Progenitor cell of endocrine pancreas (in vitro differentiated cells): ENCODE results near the gene CDH5. TPM values are rescaled to one million over a fixed set of nuclear protein-coding genes. Genes with fewer than 3 reads are reported as not detected.

Experiments used
- DNase-seq: peaks from one replicate; pipeline ENCODE4 v3.0.0; 2021; ENCODE audit warnings: low spot score; ENCODE audit not compliant: unreplicated experiment
- H3K27ac Mint-ChIP-seq: 2 replicates; pipeline ENCODE4 v1.8.0; 2021; ENCODE audit warnings: mild to moderate bottlenecking, moderate library complexity, mixed read lengths
- H3K27me3 Mint-ChIP-seq: 2 replicates; pipeline ENCODE4 v1.8.0; 2021; ENCODE audit warnings: mixed read lengths
- H3K36me3 Mint-ChIP-seq: 2 replicates; pipeline ENCODE4 v1.8.0; 2022; ENCODE audit warnings: mixed read lengths; ENCODE audit not compliant: insufficient read depth
- H3K4me1 Mint-ChIP-seq: 2 replicates; pipeline ENCODE4 v1.8.0; 2021; ENCODE audit warnings: low read depth, mixed read lengths
- H3K4me3 Mint-ChIP-seq: 2 replicates; pipeline ENCODE4 v1.8.0; 2021; ENCODE audit warnings: low read depth, mild to moderate bottlenecking, moderate library complexity, mixed read lengths
- H3K9me3 Mint-ChIP-seq: 2 replicates; pipeline ENCODE4 v1.8.0; 2021; ENCODE audit warnings: low read depth, mixed read lengths
- total RNA-seq: library from RNA; stranded (reverse); gene quantifications from 2 replicates; pipeline ENCODE4 v1.2.1, GENCODE V29; 2021
- TF ChIP-seq, protein P1 (sequence below): fragments of 200-600 bp; sonication (generic); IDR thresholded peaks from one replicate; pipeline ENCODE4 v1.5.0; 2021; ENCODE audit warnings: antibody characterized with exemption, mild to moderate bottlenecking; ENCODE audit not compliant: unreplicated experiment

Gene CDH5
- total RNA-seq, 1 donor from 2014 or later = 0.36 TPM

DNA sequence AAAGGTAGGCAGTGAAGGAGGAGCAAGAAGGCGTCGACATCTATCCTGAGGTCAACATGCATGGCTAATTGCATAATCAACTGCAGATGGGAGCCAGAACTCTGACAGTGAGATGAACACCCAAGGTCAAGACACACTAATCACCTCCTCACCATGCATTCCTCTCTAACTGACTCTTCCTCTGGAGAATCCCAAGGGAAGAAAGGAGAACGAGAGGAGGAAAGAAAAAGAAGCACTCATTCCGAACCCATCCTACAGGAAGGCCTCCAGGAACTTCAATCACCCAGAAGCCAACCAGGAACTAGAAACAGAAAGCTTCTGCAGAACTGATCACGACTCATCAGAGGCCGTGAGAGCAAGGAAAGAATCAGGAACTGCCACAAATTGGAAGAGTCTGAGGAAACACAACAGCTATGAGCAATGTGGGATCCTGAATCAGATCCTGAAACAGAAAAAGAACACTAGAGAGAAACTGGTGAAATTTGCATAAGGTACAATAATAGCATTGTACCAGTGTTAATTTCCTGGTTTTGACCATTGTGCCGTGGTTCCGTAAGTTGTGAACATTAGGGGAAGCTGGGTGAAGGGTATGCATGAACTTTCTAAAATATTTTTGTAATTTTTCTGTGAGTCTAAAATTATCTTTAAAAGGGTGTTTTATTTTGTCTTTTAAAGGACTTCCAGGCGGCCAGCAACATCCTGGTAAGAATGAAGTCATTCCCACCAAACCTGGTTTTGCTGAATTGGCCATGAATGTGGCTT is 50.6 kb downstream of the CDH5 start:
- H3K4me3 Mint-ChIP-seq = no peak overlapping the region
- H3K27ac Mint-ChIP-seq = no peak overlapping the region
- H3K4me1 Mint-ChIP-seq = no peaks in the 10 kb centered on the region
- no peak for DNase-seq
- H3K36me3 Mint-ChIP-seq = no peaks in the 10 kb centered on the region
- TF ChIP-seq, protein P1, sequence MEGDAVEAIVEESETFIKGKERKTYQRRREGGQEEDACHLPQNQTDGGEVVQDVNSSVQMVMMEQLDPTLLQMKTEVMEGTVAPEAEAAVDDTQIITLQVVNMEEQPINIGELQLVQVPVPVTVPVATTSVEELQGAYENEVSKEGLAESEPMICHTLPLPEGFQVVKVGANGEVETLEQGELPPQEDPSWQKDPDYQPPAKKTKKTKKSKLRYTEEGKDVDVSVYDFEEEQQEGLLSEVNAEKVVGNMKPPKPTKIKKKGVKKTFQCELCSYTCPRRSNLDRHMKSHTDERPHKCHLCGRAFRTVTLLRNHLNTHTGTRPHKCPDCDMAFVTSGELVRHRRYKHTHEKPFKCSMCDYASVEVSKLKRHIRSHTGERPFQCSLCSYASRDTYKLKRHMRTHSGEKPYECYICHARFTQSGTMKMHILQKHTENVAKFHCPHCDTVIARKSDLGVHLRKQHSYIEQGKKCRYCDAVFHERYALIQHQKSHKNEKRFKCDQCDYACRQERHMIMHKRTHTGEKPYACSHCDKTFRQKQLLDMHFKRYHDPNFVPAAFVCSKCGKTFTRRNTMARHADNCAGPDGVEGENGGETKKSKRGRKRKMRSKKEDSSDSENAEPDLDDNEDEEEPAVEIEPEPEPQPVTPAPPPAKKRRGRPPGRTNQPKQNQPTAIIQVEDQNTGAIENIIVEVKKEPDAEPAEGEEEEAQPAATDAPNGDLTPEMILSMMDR = no peak
- H3K9me3 Mint-ChIP-seq = no peaks in the 10 kb centered on the region
- H3K27me3 Mint-ChIP-seq = peaks cover 48% of the 10 kb centered on the region

DNA sequence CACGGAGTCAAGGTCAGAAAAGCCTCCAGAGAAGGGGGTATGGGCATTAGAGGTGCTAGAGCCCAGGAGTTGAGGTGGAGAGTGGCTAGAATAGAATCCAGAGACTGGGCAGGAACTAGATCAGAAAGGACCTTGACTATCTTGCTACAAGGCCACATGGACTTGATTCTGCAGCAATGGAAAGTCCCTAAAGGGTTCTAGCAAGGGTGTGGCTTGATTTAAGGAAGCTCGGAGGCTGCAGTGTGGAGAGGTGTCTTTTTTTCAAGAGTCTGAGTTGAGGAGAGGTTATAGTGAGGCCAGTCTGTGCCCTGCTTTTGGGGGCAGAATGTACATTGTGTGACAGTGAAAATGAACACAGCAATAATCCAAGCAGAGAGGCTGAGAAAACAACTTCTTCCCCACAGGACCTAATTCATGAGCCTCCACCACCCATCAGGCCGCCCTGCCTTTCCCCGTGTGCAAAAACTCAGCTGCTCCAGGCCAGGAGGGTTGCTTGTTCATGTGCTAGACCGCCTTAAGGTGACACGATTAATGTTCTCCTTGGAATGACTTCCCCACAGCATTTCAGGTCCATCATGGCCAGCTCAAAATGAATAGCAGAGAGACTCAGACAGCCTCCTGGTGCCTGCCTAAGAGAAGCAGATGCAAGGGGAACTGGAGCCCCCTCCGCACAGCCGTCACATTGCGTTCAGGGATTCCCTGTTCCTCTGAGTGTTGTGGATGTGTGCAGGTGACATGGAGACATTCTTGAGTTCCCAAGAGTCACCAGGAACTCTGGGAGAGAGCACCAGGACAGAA is 51.9 kb downstream of the CDH5 start:
- Mint-ChIP-seq H3K27me3 (peaks cover 60% of the 10 kb centered on the region), H3K4me3 (no peak overlapping the region), H3K27ac (no peak overlapping the region), H3K9me3 (no peaks in the 10 kb centered on the region), H3K36me3 (no peaks in the 10 kb centered on the region), H3K4me1 (no peaks in the 10 kb centered on the region)
- TF ChIP-seq, protein P1 = no peak
- no peak for DNase-seq

DNA sequence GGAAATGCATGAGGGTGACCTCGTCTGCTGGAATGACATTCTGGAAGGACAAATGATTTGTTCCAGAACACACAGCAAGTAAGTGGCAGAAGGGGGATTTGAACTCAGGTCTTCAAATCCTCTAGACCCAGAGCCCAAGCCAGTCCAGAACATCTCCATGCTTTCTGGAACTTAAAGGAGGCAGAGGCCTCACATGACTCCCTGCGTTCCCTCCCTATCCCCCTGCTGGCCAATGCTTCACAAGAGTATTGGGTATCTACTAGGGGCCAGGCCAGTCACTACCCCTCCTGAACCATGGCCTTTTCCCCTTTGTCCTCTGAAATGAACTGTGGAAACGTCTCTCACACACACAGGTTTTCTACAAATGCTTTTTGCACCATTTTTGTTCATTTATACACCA is 53.0 kb downstream of the CDH5 start:
- peaks cover 68% of the 10 kb centered on the region for H3K27me3 Mint-ChIP-seq
- no peaks in the 10 kb centered on the region for H3K4me1 Mint-ChIP-seq
- TF ChIP-seq, protein P1 = peak; percentile 13
- H3K9me3 Mint-ChIP-seq = no peaks in the 10 kb centered on the region
- no peak for DNase-seq
- no peaks in the 10 kb centered on the region for H3K36me3 Mint-ChIP-seq
- no peak overlapping the region for H3K4me3 Mint-ChIP-seq
- no peak overlapping the region for H3K27ac Mint-ChIP-seq

DNA sequence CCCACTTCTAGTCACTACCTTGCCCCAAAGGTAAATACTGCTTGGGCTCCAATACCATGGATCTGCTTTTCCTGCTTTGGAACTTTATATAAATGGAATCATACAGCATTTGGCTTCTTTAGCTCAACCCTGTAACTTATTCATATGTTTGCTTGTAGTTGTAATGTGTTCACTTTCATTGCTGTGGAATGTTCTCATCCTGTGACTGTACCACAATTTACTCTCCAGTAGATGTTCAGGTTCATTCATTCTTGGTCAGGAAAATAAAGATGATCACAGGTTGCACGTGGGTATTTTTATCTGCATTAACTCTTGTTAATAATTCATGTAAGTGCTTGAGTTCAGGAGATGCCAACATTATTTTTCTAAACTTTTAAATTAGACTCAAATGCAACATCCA is 53.9 kb downstream of the CDH5 start:
- TF ChIP-seq, protein P1 = no peak
- H3K4me1 Mint-ChIP-seq = no peaks in the 10 kb centered on the region
- peaks cover 73% of the 10 kb centered on the region for H3K27me3 Mint-ChIP-seq

DNA sequence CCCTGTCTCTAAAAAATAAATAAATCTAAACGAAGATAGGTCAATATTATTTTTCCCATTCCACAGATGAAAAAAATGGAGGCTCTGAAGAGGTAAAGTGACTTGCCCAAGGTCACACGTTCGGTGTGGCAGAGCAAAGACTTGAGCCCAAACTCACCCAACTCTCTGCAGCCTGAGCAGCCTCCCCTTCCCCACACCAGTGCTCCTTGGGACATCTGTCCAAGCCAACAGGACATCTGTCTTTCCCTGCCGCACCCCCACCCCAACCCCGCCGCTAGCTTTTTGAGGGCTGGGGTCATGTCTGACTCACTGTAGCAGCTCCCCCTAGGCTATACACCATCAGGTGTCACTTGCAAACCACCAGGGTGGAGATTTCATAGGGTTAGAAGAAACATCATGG is 55.4 kb downstream of the CDH5 start:
- Mint-ChIP-seq H3K9me3 (no peaks in the 10 kb centered on the region), H3K36me3 (no peaks in the 10 kb centered on the region), H3K27me3 (peaks cover 77% of the 10 kb centered on the region), H3K27ac (no peak overlapping the region), H3K4me3 (no peak overlapping the region), H3K4me1 (peaks cover 2% of the 10 kb centered on the region)
- no peak for DNase-seq
- TF ChIP-seq, protein P1 = no peak

More for the DNA sequence above, 53.9 kb downstream of the CDH5 start:
- Mint-ChIP-seq H3K36me3 (no peaks in the 10 kb centered on the region), H3K4me3 (no peak overlapping the region), H3K9me3 (no peaks in the 10 kb centered on the region), H3K27ac (no peak overlapping the region)
- no peak for DNase-seq
